ENCODE measurements around the gene PMS2.
"Not testable (repeated sequence)": the region's sequence is repeated elsewhere in the genome, so short reads cannot be mapped to it uniquely, and the experiment has no call there.

PMS2 gene

GRCh38 chr7:6008668-6009611, at the start of gene PMS2, which contains the start of gene AIMP2:
Gene PMS2 (minus strand): TSS chr7:6009049. CDS start chr7:6009019, 30 bp downstream.
Gene AIMP2 (plus strand): TSS chr7:6009272. CDS start chr7:6009364, 92 bp downstream.
- TF ChIP-seq CTCF (IDR thresholded peaks at IDR 0.05) = peak; percentile 38

GRCh38 chr7:6057316-6058129, 48.7 kb upstream of the PMS2 start:
- TF ChIP-seq CTCF (IDR thresholded peaks at IDR 0.05) = no peak
- Histone ChIP-seq H3K79me2 (peaks cover 10% of the 10 kb centered on the region), H3K4me3 (ENCODE audit: low read depth, low read length) (peak overlapping the region; percentile 83), H3K27ac (peak overlapping the region; percentile 83), H3K9ac (no peak overlapping the region), H3K4me2 (ENCODE audit: low read length) (peak overlapping the region; percentile 80), H3K36me3 (ENCODE audit: control insufficient read depth, insufficient read depth, low read length) (no peaks in the 10 kb centered on the region), H3K4me1 (peaks cover 4% of the 10 kb centered on the region), H3K27me3 (ENCODE audit: control insufficient read depth, insufficient read depth, low read length) (no peaks in the 10 kb centered on the region), H3K9me3 (ENCODE audit: control insufficient read depth, low read length) (no peaks in the 10 kb centered on the region), H2AFZ (no peak overlapping the region)

More at GRCh38 chr7:6008668-6009611, at the start of gene PMS2, which contains the start of gene AIMP2:
- H3K9me3 ChIP-seq (ENCODE audit: control insufficient read depth, low read length) = no peaks in the 10 kb centered on the region
- no peaks in the 10 kb centered on the region for H3K27me3 ChIP-seq (ENCODE audit: control insufficient read depth, insufficient read depth, low read length)
- H3K36me3 ChIP-seq (ENCODE audit: control insufficient read depth, insufficient read depth, low read length) = no peaks in the 10 kb centered on the region
- peaks cover 3% of the 10 kb centered on the region for H3K79me2 ChIP-seq
- H3K9ac ChIP-seq = peak within 1 kb of the TSS; percentile 31
- peak within 1 kb of the TSS; percentile 90 for H2AFZ ChIP-seq
- H3K4me2 ChIP-seq (ENCODE audit: low read length) = peak within 1 kb of the TSS; percentile 97
- H3K4me3 ChIP-seq (ENCODE audit: low read depth, low read length) = peak within 1 kb of the TSS; percentile 94
- no peaks in the 10 kb centered on the region for H3K4me1 ChIP-seq
- H3K27ac ChIP-seq = peak within 1 kb of the TSS; percentile 81

GRCh38 chr7:6056616-6057015, 47.8 kb upstream of the PMS2 start:
- no peak overlapping the region for H2AFZ ChIP-seq
- H3K9me3 ChIP-seq (ENCODE audit: control insufficient read depth, low read length) = no peaks in the 10 kb centered on the region
- H3K9ac ChIP-seq = no peak overlapping the region
- TF ChIP-seq CTCF (IDR thresholded peaks at IDR 0.05) = no peak
- H3K36me3 ChIP-seq (ENCODE audit: control insufficient read depth, insufficient read depth, low read length) = no peaks in the 10 kb centered on the region
- peaks cover 10% of the 10 kb centered on the region for H3K79me2 ChIP-seq
- peaks cover 4% of the 10 kb centered on the region for H3K4me1 ChIP-seq
- no peak overlapping the region for H3K27ac ChIP-seq
- H3K4me2 ChIP-seq (ENCODE audit: low read length) = peak overlapping the region; percentile 21
- H3K4me3 ChIP-seq (ENCODE audit: low read depth, low read length) = peak overlapping the region; percentile 83
- no peaks in the 10 kb centered on the region for H3K27me3 ChIP-seq (ENCODE audit: control insufficient read depth, insufficient read depth, low read length)

- not testable (repeated sequence) for H3K4me1 ChIP-seq; H3K4me3 ChIP-seq (ENCODE audit: low read depth, low read length); H3K36me3 ChIP-seq (ENCODE audit: control insufficient read depth, insufficient read depth, low read length); H3K27ac ChIP-seq; H3K79me2 ChIP-seq; H3K4me2 ChIP-seq (ENCODE audit: low read length); H3K27me3 ChIP-seq (ENCODE audit: control insufficient read depth, insufficient read depth, low read length); H2AFZ ChIP-seq; H3K9ac ChIP-seq; H3K9me3 ChIP-seq (ENCODE audit: control insufficient read depth, low read length)
Observed at GRCh38 chr7:6051185-6051584, 42.3 kb upstream of the PMS2 start.

GRCh38 chr7:6049780-6050179, 40.9 kb upstream of the PMS2 start:
- TF ChIP-seq CTCF (IDR thresholded peaks at IDR 0.05) = no peak
- Histone ChIP-seq H3K9ac (no peak overlapping the region), H3K36me3 (ENCODE audit: control insufficient read depth, insufficient read depth, low read length) (no peaks in the 10 kb centered on the region)

More at GRCh38 chr7:6049780-6050179, 40.9 kb upstream of the PMS2 start:
- Histone ChIP-seq H3K27ac (no peak overlapping the region), H3K4me1 (no peaks in the 10 kb centered on the region), H3K9me3 (ENCODE audit: control insufficient read depth, low read length) (no peaks in the 10 kb centered on the region), H3K4me3 (ENCODE audit: low read depth, low read length) (no peak overlapping the region), H3K4me2 (ENCODE audit: low read length) (no peak overlapping the region), H2AFZ (no peak overlapping the region), H3K27me3 (ENCODE audit: control insufficient read depth, insufficient read depth, low read length) (no peaks in the 10 kb centered on the region), H3K79me2 (peaks cover 3% of the 10 kb centered on the region)

Measured in parathyroid adenoma (tissue), 2 donors.